ENCODE data around the gene SERGEF. TPM values are rescaled to one million over a fixed set of nuclear protein-coding genes. Genes with fewer than 3 reads are reported as not detected.
A peak's percentile ranks its signal among the peaks of the same experiment; 100 is the strongest.

The SERGEF gene
- total and polyA plus RNA-seq, 4 donors = 12.0 to 17.9 (median 13.4) TPM

- H3K4me3 ChIP-seq (ENCODE audit: low read depth in 1 of 3, low read length in 3 of 3) = no peak overlapping the region
- no peaks in the 10 kb centered on the region for H3K27me3 ChIP-seq (ENCODE audit: control insufficient read depth in 4 of 4, insufficient read depth in 4 of 4, low read length in 3 of 4)
- no peak overlapping the region for H3K9ac ChIP-seq (ENCODE audit: low read depth in 1 of 2, low read length in 2 of 2)
- TF ChIP-seq YY1 (IDR thresholded peaks at IDR 0.05) (no peak), CTCF (IDR thresholded peaks at IDR 0.05; ENCODE audit: low read depth, low read length, missing input control) (peak; percentile 64), RAD21 (IDR thresholded peaks at IDR 0.05) (peak; percentile 78 to 88)
- no peak for DNase-seq (ENCODE audit: low spot score)
- WGBS = 72% methylated on average over 5 of the region's 5 CpGs
- H3K9me3 ChIP-seq (ENCODE audit: control insufficient read depth in 4 of 4, low read length in 3 of 4) = no peaks in the 10 kb centered on the region
- peaks cover 0 to 6% (median 0%) of the 10 kb centered on the region in 4 donors for H3K36me3 ChIP-seq (ENCODE audit: control insufficient read depth in 4 of 4, insufficient read depth in 3 of 4, low read depth in 1 of 4, low read length in 3 of 4)
- H3K27ac ChIP-seq (ENCODE audit: low read depth in 1 of 2, low read length in 2 of 2) = no peak overlapping the region
- peaks cover 0 to 11% (median 3%) of the 10 kb centered on the region in 4 donors for H3K4me1 ChIP-seq (ENCODE audit: control insufficient read depth in 4 of 4, insufficient read depth in 4 of 4, low read length in 3 of 4)
Measured at GRCh38 chr11:17972987-17973386, 39.9 kb downstream of the SERGEF start.

- TF ChIP-seq YY1 (IDR thresholded peaks at IDR 0.05) (no peak), RXRA (IDR thresholded peaks at IDR 0.05) (no peak)
- Histone ChIP-seq H3K36me3 (ENCODE audit: control insufficient read depth in 4 of 4, insufficient read depth in 3 of 4, low read depth in 1 of 4, low read length in 3 of 4) (peaks cover 0 to 6% (median 0%) of the 10 kb centered on the region in 4 donors), H3K9ac (ENCODE audit: low read depth in 1 of 2, low read length in 2 of 2) (no peak overlapping the region), H3K4me1 (ENCODE audit: control insufficient read depth in 4 of 4, insufficient read depth in 4 of 4, low read length in 3 of 4) (no peaks in the 10 kb centered on the region), H3K27ac (ENCODE audit: low read depth in 1 of 2, low read length in 2 of 2) (no peak overlapping the region), H3K27me3 (ENCODE audit: control insufficient read depth in 4 of 4, insufficient read depth in 4 of 4, low read length in 3 of 4) (no peaks in the 10 kb centered on the region), H3K9me3 (ENCODE audit: control insufficient read depth in 4 of 4, low read length in 3 of 4) (no peaks in the 10 kb centered on the region), H3K4me3 (ENCODE audit: low read depth in 1 of 3, low read length in 3 of 3) (no peak overlapping the region)
- no peak for DNase-seq (ENCODE audit: low spot score)
- WGBS = 97% methylated on average over 1 of the region's 1 CpG
Measured at GRCh38 chr11:17968206-17968605, 44.6 kb downstream of the SERGEF start.

GRCh38 chr11:17967661-17968060 lies 45.2 kb downstream of the SERGEF start:
- Histone ChIP-seq H3K9ac (ENCODE audit: low read depth in 1 of 2, low read length in 2 of 2) (no peak overlapping the region), H3K27me3 (ENCODE audit: control insufficient read depth in 4 of 4, insufficient read depth in 4 of 4, low read length in 3 of 4) (no peaks in the 10 kb centered on the region), H3K4me1 (ENCODE audit: control insufficient read depth in 4 of 4, insufficient read depth in 4 of 4, low read length in 3 of 4) (no peaks in the 10 kb centered on the region), H3K9me3 (ENCODE audit: control insufficient read depth in 4 of 4, low read length in 3 of 4) (no peaks in the 10 kb centered on the region), H3K27ac (ENCODE audit: low read depth in 1 of 2, low read length in 2 of 2) (no peak overlapping the region), H3K4me3 (ENCODE audit: low read depth in 1 of 3, low read length in 3 of 3) (no peak overlapping the region), H3K36me3 (ENCODE audit: control insufficient read depth in 4 of 4, insufficient read depth in 3 of 4, low read depth in 1 of 4, low read length in 3 of 4) (peaks cover 0 to 5% (median 0%) of the 10 kb centered on the region in 4 donors)
- no peak for DNase-seq (ENCODE audit: low spot score)
- no peak for TF ChIP-seq FOXA1 (IDR thresholded peaks at IDR 0.05)
- no peak for TF ChIP-seq FOXA2 (IDR thresholded peaks at IDR 0.05)
- no peak for TF ChIP-seq CTCF (IDR thresholded peaks at IDR 0.05; ENCODE audit: low read depth, low read length, missing input control)
- no peak for TF ChIP-seq GABPA (IDR thresholded peaks at IDR 0.05 in 1 of 2, conservative IDR thresholded peaks at IDR 0.05 in 1 of 2)
- TF ChIP-seq RAD21 (IDR thresholded peaks at IDR 0.05) = no peak
- TF ChIP-seq RXRA (IDR thresholded peaks at IDR 0.05) = no peak
- TF ChIP-seq MAX (IDR thresholded peaks at IDR 0.05) = no peak
- TF ChIP-seq HNF4G (IDR thresholded peaks at IDR 0.05) = no peak
- TF ChIP-seq SP1 (IDR thresholded peaks at IDR 0.05) = no peak
